ENCODE measurements around the gene ZNRF3.

GRCh38 chr22:29062286-29062821 is 179.0 kb downstream of the ZNRF3 start:
- TF ChIP-seq EZH2 (IDR thresholded peaks at IDR 0.05; ENCODE audit: insufficient read depth, poor library complexity, severe bottlenecking), result no peak
- TF ChIP-seq EZH2phosphoT487 (IDR thresholded peaks at IDR 0.05; ENCODE audit: insufficient read depth, low read depth), result no peak
